EH (cell line): ENCODE results near the gene FPR2.
"Not testable (repeated sequence)": the region's sequence is repeated elsewhere in the genome, so short reads cannot be mapped to it uniquely, and the experiment has no call there.

Source experiments
- DNase-seq: peaks from one replicate; pipeline ENCODE4 v3.0.0-alpha.2; 2015; ENCODE audit warnings: low read depth

FPR2 gene

DNA sequence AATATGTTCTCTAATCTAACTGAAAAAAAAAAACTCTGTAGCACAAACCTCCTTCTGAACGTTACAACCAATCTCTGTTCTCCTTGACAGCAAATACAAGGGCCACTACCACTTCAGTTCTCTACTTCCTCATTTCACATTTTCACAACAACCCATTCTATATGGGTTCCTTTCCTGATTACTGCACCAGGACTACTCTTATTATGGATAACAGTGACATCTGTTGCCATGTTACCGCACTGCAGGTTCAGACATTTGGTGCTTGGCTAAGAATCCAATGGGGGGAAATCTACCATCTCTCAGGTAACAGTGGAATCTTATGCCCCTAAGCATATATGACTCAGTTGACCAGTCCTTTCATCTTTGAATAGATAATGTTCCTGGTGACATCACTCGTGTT is 22.4 kb downstream of the FPR2 start:
- DNase-seq: no peak

GRCh38 chr19:51784109-51784785 is 23.3 kb downstream of the FPR2 start:
- DNase-seq: no peak

GRCh38 chr19:51784922-51785690 is 24.1 kb downstream of the FPR2 start:
- peak; percentile 63 for DNase-seq

GRCh38 chr19:51786646-51787494 is 25.9 kb downstream of the FPR2 start:
- no peak for DNase-seq

DNA sequence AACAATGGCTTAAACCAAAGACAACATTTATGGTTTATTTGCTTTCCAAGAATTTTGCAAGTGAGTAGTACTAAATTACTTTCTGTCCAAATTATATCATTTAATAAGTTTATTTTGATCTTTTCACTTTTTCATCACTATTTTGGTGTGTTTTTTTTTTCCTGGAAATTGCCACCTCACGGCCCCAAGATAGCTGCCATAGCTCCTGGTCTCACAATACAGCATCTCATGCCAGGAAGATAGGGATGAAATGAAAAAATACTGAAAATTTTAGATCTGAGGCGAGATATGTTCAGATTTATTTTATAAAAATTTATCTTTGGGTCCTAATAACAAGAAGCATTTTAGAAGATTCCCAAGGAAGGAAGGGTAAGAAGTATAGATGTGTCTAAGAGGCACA is 27.0 kb downstream of the FPR2 start:
- DNase-seq: no peak

DNA sequence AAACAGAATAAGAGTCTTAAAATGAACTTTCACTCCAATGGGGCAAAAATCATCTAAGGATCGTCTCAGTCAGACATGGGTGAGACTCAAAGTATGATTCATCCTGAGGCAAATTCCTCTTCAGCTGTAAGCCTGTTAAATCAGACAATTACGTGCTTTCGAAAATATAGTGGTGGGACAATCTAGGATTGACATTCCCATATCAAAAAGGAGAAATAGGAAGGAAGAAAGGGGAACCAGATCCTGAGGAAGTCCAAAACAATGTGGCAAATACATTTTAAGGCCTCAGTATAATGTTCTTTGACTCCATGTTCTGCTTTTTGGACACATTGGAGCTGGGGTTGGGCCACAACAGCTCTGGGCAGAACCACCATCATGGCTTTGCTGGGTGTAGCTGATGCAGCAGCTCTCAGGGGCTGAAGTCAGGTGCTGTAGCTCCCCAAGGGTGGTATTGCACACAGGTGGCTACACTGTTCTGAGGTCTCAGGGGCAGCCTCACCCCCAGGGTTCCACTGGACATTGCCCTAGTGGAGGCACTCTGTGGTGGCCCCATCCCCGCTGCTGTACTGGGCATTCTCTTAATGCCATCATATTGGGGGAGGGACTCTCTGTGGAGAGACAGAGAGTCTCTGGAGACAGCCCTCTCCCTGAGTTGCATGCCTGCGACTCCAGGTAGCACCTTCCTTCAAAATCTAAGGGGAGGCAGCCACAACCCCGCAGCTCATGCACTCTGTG is 28.2 kb downstream of the FPR2 start:
- peak; percentile 44 for DNase-seq

DNA sequence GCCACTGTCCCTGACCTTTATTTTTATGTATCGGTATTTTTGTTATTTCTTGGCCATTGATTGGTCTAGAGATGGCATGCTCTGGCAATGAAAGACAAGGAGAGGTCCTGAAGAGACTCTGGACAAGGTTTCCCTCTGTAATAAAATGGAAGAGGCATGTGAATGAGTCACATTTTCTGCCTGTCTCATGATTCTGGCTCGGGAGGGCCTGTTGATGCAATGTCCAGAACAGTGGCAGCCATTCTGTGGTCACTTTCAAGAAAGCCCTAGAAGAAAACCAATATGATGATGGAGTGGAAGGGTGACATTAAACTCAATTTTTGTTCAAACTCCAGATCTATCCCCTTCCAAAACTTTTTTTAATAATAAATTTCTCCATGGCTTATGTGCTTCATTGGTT is 32.0 kb downstream of the FPR2 start:
- no peak for DNase-seq

DNA sequence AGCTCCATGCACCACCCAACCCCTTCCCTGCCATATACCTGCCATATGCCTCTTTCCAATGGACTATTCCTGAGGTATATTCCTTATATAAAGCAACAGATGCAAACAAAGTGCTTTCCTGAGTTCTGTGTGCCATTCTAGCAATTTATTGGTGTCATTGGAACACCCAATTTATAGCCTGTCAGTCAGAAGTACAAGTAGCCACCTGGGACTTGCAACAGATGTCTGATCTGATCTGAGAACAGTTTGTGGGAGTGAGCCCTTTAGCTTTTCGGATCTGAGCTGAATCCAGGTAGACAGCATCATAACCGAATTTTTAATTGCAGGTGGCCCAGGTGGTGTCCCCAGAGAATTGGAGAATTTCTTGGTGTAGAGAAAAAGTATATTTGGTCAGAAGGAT is 33.0 kb downstream of the FPR2 start:
- DNase-seq: no peak

- DNase-seq: peak; percentile 66
Measured at GRCh38 chr19:51794885-51795490, 34.0 kb downstream of the FPR2 start, which contains the start of gene FPR3. FPR3 (plus strand) TSS chr19:51795157; CDS start chr19:51823749, 28,592 bp downstream.

DNA sequence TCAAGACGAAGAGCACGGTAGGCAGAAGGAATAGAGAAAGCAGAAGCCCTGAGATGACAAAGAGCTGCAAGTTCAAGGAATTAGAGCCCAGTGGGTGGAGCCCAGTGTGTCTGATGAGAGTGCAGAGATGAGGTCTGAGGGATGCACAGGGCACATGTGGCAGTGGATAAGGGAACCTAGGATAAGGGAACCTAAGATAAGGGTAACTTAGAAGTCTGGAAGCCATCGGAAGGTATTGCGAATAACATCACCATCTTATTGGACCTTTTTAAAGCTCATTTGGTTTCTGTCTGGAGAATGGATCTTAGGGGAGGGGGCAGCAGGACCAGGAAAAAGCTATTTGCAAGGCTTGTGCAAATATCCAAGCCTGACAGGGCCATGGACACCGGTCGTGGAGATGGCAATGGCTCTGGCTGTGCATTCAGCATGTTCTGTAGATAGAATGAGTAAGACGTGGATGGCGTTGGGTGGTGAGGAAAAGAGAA is 35.3 kb downstream of the FPR2 start:
- DNase-seq: no peak

DNA sequence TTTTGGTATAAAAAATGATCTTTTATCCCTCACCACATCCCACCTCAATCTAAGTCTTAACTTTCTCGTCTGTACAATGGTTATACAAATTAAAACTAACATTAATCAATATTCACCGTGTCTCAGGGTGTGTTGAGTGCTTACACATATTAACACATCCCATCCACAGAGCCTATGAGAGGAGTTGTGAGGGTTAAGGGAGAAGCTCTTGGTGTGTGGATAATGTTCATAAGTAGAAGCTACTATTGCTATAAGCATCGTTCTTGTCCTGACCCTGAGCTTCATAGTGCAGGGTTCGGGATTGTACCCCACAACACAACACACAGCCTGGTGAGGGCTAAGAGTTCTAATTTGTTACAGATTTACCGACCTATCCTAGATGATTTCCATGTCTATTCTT is 36.5 kb downstream of the FPR2 start:
- DNase-seq: no peak

- no peak for DNase-seq
Measured at GRCh38 chr19:51798062-51798461, 37.1 kb downstream of the FPR2 start.

DNA sequence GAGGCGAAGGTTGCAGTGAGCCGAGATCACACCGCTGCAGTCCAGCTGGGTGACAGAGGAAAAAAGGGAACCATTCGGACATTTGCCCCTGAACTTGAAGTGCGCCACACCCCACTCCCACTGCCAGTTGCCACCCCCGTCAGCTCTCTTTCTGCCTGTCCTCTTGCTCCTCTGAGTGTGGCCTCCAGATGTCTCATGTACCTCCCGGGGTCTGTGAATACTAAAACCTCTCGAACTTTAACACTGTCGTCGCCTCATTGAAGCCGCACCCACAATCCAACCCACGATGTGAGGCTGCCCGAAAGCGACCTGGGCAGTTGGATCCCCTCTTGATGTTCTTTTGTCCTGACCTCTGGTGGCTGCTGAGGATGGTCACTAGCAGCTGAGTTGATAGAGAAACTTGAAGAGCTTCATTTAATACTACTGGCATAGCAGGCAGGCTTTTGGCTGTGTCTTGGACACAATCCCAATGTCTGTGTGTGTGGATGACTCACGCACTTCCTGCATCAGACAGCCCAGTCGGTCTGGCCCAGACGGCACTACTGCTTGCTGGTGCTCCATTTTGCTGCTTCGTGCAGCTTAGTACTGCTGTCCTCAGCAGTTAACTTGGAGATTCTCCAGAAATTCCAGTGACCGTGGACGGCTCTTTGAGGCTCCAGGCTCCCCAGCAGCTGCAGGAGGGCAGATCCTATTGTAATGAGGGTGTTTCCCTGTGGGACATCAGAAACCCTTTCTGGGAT is 38.2 kb downstream of the FPR2 start:
- peak; percentile 97 for DNase-seq

DNA sequence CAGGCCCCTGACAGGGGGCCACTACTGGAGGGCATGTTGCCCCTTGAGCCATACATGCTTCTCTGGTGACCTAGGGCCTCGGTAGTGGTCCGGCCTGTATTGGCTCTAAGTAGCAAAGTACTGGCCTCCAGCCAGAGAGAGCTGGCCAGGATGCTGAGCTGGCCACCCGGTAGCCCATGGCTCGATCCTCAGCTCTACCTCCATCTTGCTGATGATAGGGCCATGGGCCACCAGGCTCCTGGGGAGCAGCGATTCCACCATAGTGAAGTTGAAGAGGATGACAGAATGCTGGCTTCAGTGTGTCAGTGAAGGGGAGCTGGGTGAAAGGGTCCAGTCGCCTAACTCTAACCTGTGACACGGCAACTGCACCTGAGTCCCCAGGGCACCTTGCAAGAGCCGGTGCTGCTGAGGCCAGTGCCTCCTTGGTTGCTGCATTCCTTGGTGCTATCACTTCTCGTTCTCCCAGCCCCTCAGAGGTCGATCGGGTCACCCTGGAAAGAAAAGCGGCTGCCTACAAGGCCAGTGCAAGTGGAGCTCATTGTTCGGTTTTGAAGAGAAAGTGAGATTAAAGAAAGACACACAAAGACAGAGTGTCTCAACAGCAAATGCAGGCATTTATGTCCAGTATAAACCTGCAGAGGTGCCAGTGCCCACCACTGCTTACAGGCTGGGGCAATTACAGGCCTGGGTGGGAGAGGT is 38.9 kb downstream of the FPR2 start:
- no peak for DNase-seq

- DNase-seq: peak; percentile 34
Measured at GRCh38 chr19:51800473-51801244, 39.7 kb downstream of the FPR2 start.

DNA sequence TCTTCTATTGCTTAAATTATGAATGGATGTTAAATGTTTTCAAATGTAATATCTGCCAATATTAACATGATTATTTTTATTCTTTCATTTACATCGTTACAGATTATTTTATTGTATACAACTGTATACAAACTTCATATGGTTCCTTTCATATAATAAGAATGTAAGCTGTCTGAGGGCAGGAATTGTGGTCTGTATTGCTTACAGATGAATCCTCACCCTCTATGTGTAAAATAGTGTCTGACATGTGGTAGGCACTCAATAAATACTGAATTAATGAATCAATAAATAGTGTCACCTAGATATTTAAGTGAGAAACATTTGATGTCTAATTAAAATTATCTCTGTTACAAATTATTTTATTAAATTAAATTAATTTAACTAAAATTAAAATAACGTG is 41.8 kb downstream of the FPR2 start:
- no peak for DNase-seq

DNA sequence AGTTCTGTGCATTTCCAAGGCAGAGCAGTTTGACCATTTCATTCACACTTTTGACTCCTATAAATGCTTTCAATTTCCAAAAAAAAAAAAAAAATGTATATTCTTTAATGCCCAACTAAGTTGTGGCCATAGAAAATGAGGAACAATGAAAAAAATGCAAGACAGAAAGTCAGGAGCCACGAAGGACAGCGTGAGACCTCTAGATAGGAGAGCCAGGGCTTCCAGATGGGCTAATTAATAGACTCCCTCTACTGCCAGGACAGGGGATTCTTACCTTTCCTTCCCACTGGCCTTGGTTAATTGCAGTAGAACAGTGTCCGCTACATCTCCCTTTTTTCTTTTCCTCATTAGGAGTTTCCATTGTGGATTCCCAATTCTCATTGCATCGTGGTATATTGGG is 42.5 kb downstream of the FPR2 start:
- no peak for DNase-seq

DNA sequence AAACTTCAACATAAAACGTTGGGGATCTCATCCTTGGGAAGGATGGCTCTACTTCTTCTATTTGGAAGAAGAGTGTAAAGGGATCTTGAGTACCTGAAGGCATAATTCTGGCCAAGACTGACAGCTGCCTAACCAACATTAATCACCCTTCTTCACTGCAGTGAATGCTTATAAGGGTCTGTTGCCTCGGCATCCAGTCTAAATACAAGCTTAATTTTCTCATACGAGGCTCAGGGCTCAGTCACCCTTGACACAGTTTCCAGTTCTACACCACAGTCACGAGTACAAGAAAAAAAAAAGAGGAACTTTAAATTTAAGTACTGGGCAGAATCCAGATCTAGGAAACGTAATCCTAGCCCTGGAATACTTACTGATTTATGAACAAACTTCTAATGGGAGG is 43.0 kb downstream of the FPR2 start:
- DNase-seq: no peak

DNA sequence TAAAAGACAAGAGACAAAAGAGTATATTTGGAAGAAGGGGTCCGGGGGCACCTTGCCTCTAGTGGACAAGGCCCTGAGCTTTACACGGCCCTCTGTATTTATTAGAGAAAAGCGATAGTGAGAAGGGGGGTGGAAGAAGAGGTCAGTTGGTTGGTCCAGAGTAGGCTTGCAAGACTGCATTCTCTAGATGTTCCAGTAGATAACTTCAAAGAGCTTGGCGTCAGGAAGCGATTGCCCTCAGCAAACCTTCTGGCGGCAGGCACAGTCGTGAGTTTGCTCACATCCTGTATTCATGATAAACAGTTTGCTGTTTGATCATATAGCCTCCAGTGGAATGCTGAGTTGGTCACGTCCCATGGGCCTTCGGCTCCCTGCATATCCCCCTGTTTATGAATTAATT is 43.8 kb downstream of the FPR2 start:
- not testable (repeated sequence) for DNase-seq
